NOMO-1 (cell line): ENCODE data around the gene ACTG2.
A peak's percentile ranks its signal among the peaks of the same experiment; 100 is the strongest.

Experiments used
- DNase-seq, 2 experiments: peaks; one replicate each; lab custom pipeline; 2025; ENCODE audit not compliant: unreplicated experiment in 2 of 2; lab: John Stamatoyannopoulos, UW

Gene ACTG2

GRCh38 chr2:73911548-73912208 is 18.9 kb downstream of the ACTG2 start:
- no peak for DNase-seq

GRCh38 chr2:73913414-73914054 is 20.7 kb downstream of the ACTG2 start:
- no peak for DNase-seq

- no peak for DNase-seq
Measured at GRCh38 chr2:73914667-73915066, 21.9 kb downstream of the ACTG2 start.

- no peak for DNase-seq
Measured at GRCh38 chr2:73915437-73915993, 22.7 kb downstream of the ACTG2 start.

- DNase-seq = no peak
Measured at GRCh38 chr2:73916666-73917065, 23.9 kb downstream of the ACTG2 start.

- DNase-seq = no peak
Measured at GRCh38 chr2:73917296-73917695, 24.5 kb downstream of the ACTG2 start.

GRCh38 chr2:73917696-73918207 is 24.9 kb downstream of the ACTG2 start:
- no peak for DNase-seq

GRCh38 chr2:73918856-73919255 is 26.0 kb downstream of the ACTG2 start:
- no peak for DNase-seq

- DNase-seq = no peak
Measured at GRCh38 chr2:73919596-73920228, 26.9 kb downstream of the ACTG2 start.

GRCh38 chr2:73920577-73921545 is 28.1 kb downstream of the ACTG2 start:
- peak in 1 of 2 experiments; percentile 21 for DNase-seq

- DNase-seq = no peak
Measured at GRCh38 chr2:73921581-73921980, 28.8 kb downstream of the ACTG2 start.

GRCh38 chr2:73922681-73923080 is 29.9 kb downstream of the ACTG2 start:
- DNase-seq = no peak

- DNase-seq = peak; percentile 26 to 47
Measured at GRCh38 chr2:73925033-73925704, 32.4 kb downstream of the ACTG2 start.

GRCh38 chr2:73925853-73926492 is 33.2 kb downstream of the ACTG2 start:
- no peak for DNase-seq

- DNase-seq = peak; percentile 97 to 98
Measured at GRCh38 chr2:73926493-73927327, 33.9 kb downstream of the ACTG2 start, which contains the start of gene DGUOK. DGUOK (plus strand) TSS chr2:73926880; CDS start chr2:73926911, 31 bp downstream.

- peak in 1 of 2 experiments; percentile 15 for DNase-seq
Measured at GRCh38 chr2:73927344-73927743, 34.5 kb downstream of the ACTG2 start.

GRCh38 chr2:73928963-73929347 is 36.1 kb downstream of the ACTG2 start:
- DNase-seq = no peak

GRCh38 chr2:73930386-73930785 is 37.6 kb downstream of the ACTG2 start:
- no peak for DNase-seq
